ENCODE data around the gene ANKRD24.

ANKRD24 gene

DNA sequence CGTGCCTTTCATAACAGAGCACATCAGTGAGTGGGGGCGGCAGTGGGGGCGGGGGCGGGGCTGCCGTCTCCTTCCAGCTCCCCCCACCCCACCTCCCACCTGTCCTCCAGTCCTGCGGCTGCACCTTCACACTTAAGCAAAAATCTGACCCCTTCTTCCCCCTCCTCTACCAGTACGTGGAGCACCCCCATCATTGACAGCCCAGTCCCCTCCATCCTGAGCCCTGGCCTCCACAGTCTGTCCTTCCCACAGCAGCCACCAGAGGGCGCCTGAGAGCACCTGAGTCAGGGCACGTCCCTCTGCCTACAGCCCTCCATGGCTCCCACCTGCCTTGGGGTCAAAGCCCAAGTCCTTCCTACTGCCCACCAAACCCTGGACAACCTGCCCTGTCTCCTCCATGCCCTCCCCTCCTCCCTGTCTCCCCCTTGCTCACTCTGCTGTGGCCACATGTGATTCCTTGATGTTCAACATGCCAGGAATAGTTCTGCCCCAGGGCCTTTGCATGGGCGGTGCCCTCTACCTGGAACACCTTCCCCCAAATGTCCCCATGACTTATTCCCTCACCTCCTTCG is 50.9 kb downstream of the ANKRD24 start (continued):
- no peak for TF ChIP-seq ZNF157 (tag by site-specific recombination; IDR thresholded peaks at IDR 0.05)
- peak; percentile 69; the same call in 1 of the 2 replicates for TF ChIP-seq ZXDB (tag by site-specific recombination; IDR thresholded peaks at IDR 0.05)
- TF ChIP-seq, protein P1, sequence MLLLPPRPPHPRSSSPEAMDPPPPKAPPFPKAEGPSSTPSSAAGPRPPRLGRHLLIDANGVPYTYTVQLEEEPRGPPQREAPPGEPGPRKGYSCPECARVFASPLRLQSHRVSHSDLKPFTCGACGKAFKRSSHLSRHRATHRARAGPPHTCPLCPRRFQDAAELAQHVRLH (tag by site-specific recombination; IDR thresholded peaks at IDR 0.05) = peak; percentile 99
- peak; percentile 73; the same call in 1 of the 2 replicates for TF ChIP-seq SALL2 (tag by site-specific recombination; IDR thresholded peaks at IDR 0.05; ENCODE audit: borderline replicate concordance)
- TF ChIP-seq ZNF324 (tag by site-specific recombination; IDR thresholded peaks at IDR 0.05) = peak; percentile 78
- no peak for TF ChIP-seq ZNF837 (tag by site-specific recombination; IDR thresholded peaks at IDR 0.05)
- 0 out of 2 replicates have a peak, but pooled peaks have one; percentile 39 for TF ChIP-seq KLF1 (tag by site-specific recombination; IDR thresholded peaks at IDR 0.05)
- no peak for TF ChIP-seq GFI1B (tag by site-specific recombination; IDR thresholded peaks at IDR 0.05)
- peak; percentile 90; the same call in 1 of the 2 replicates for TF ChIP-seq ZNF391 (tag by site-specific recombination; IDR thresholded peaks at IDR 0.05; ENCODE audit: borderline replicate concordance, low read depth)
- TF ChIP-seq, protein P2, sequence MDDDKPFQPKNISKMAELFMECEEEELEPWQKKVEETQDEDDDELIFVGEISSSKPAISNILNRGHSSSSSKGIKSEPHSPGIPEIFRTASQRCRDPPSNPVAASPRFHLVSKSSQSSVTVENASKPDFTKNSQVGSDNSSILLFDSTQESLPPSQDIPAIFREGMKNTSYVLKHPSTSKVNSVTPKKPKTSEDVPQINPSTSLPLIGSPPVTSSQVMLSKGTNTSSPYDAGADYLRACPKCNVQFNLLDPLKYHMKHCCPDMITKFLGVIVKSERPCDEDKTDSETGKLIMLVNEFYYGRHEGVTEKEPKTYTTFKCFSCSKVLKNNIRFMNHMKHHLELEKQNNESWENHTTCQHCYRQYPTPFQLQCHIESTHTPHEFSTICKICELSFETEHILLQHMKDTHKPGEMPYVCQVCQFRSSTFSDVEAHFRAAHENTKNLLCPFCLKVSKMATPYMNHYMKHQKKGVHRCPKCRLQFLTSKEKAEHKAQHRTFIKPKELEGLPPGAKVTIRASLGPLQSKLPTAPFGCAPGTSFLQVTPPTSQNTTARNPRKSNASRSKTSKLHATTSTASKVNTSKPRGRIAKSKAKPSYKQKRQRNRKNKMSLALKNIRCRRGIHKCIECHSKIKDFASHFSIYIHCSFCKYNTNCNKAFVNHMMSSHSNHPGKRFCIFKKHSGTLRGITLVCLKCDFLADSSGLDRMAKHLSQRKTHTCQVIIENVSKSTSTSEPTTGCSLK (tag by site-specific recombination; IDR thresholded peaks at IDR 0.05) = no peak
- TF ChIP-seq ZNF768 (tag by site-specific recombination; IDR thresholded peaks at IDR 0.05) = no peak
- TF ChIP-seq, protein P3, sequence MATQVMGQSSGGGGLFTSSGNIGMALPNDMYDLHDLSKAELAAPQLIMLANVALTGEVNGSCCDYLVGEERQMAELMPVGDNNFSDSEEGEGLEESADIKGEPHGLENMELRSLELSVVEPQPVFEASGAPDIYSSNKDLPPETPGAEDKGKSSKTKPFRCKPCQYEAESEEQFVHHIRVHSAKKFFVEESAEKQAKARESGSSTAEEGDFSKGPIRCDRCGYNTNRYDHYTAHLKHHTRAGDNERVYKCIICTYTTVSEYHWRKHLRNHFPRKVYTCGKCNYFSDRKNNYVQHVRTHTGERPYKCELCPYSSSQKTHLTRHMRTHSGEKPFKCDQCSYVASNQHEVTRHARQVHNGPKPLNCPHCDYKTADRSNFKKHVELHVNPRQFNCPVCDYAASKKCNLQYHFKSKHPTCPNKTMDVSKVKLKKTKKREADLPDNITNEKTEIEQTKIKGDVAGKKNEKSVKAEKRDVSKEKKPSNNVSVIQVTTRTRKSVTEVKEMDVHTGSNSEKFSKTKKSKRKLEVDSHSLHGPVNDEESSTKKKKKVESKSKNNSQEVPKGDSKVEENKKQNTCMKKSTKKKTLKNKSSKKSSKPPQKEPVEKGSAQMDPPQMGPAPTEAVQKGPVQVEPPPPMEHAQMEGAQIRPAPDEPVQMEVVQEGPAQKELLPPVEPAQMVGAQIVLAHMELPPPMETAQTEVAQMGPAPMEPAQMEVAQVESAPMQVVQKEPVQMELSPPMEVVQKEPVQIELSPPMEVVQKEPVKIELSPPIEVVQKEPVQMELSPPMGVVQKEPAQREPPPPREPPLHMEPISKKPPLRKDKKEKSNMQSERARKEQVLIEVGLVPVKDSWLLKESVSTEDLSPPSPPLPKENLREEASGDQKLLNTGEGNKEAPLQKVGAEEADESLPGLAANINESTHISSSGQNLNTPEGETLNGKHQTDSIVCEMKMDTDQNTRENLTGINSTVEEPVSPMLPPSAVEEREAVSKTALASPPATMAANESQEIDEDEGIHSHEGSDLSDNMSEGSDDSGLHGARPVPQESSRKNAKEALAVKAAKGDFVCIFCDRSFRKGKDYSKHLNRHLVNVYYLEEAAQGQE (tag by site-specific recombination; IDR thresholded peaks at IDR 0.05) = no peak
- TF ChIP-seq, protein P4, sequence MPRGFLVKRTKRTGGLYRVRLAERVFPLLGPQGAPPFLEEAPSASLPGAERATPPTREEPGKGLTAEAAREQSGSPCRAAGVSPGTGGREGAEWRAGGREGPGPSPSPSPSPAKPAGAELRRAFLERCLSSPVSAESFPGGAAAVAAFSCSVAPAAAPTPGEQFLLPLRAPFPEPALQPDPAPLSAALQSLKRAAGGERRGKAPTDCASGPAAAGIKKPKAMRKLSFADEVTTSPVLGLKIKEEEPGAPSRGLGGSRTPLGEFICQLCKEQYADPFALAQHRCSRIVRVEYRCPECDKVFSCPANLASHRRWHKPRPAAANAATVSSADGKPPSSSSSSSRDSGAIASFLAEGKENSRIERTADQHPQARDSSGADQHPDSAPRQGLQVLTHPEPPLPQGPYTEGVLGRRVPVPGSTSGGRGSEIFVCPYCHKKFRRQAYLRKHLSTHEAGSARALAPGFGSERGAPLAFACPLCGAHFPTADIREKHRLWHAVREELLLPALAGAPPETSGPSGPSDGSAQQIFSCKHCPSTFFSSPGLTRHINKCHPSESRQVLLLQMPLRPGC (tag by site-specific recombination; IDR thresholded peaks at IDR 0.05) = peak; percentile 30; the same call in 1 of the 2 replicates
- TF ChIP-seq ZNF175 (tag by site-specific recombination; IDR thresholded peaks at IDR 0.05) = no peak
- TF ChIP-seq MYNN (tag by site-specific recombination; IDR thresholded peaks at IDR 0.05; ENCODE audit: borderline replicate concordance) = no peak
- peak; percentile 82 for TF ChIP-seq SP7 (tag by site-specific recombination; IDR thresholded peaks at IDR 0.05)
- TF ChIP-seq, protein P5, sequence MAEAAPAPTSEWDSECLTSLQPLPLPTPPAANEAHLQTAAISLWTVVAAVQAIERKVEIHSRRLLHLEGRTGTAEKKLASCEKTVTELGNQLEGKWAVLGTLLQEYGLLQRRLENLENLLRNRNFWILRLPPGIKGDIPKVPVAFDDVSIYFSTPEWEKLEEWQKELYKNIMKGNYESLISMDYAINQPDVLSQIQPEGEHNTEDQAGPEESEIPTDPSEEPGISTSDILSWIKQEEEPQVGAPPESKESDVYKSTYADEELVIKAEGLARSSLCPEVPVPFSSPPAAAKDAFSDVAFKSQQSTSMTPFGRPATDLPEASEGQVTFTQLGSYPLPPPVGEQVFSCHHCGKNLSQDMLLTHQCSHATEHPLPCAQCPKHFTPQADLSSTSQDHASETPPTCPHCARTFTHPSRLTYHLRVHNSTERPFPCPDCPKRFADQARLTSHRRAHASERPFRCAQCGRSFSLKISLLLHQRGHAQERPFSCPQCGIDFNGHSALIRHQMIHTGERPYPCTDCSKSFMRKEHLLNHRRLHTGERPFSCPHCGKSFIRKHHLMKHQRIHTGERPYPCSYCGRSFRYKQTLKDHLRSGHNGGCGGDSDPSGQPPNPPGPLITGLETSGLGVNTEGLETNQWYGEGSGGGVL (tag by site-specific recombination; IDR thresholded peaks at IDR 0.05) = peak; percentile 93
- TF ChIP-seq ZIC2 (tag by site-specific recombination; IDR thresholded peaks at IDR 0.05) = 0 out of 2 replicates have a peak, but pooled peaks have one; percentile 2
- peak; percentile 100 for TF ChIP-seq ZNF16 (tag by site-specific recombination; IDR thresholded peaks at IDR 0.05; ENCODE audit: low read depth)
- TF ChIP-seq, protein P6, sequence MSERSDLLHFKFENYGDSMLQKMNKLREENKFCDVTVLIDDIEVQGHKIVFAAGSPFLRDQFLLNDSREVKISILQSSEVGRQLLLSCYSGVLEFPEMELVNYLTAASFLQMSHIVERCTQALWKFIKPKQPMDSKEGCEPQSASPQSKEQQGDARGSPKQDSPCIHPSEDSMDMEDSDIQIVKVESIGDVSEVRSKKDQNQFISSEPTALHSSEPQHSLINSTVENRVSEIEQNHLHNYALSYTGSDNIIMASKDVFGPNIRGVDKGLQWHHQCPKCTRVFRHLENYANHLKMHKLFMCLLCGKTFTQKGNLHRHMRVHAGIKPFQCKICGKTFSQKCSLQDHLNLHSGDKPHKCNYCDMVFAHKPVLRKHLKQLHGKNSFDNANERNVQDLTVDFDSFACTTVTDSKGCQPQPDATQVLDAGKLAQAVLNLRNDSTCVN (tag by site-specific recombination; optimal IDR thresholded peaks at IDR 0.05) = peak; percentile 23
- TF ChIP-seq ZNF302 (tag by site-specific recombination; IDR thresholded peaks at IDR 0.05; ENCODE audit: low read depth) = no peak
- peak; percentile 59 for TF ChIP-seq KLF16 (tag by site-specific recombination; IDR thresholded peaks at IDR 0.05)
- TF ChIP-seq ZNF560 (tag by site-specific recombination; IDR thresholded peaks at IDR 0.05; ENCODE audit: borderline replicate concordance) = no peak
- TF ChIP-seq GLIS2 (tag by site-specific recombination; IDR thresholded peaks at IDR 0.05) = no peak
- TF ChIP-seq ZNF146 (tag by site-specific recombination; IDR thresholded peaks at IDR 0.05) = peak; percentile 39; the same call in 1 of the 2 replicates
- no peak for TF ChIP-seq ZNF223 (tag by site-specific recombination; IDR thresholded peaks at IDR 0.05)
- peak; percentile 89 for TF ChIP-seq EGR2 (tag by site-specific recombination; IDR thresholded peaks at IDR 0.05; ENCODE audit: low read depth)
- peak; percentile 75 for TF ChIP-seq KLF9 (tag by site-specific recombination; IDR thresholded peaks at IDR 0.05; ENCODE audit: low read depth)
- no peak for TF ChIP-seq RBAK (tag by site-specific recombination; IDR thresholded peaks at IDR 0.05)
- no peak for TF ChIP-seq ZNF23 (tag by site-specific recombination; IDR thresholded peaks at IDR 0.05; ENCODE audit: borderline replicate concordance)
